HG02678 (cell line): ENCODE data around the gene LBP.
"Not testable (repeated sequence)": the region's sequence is repeated elsewhere in the genome, so short reads cannot be mapped to it uniquely, and the experiment has no call there.

Experiments used
- ATAC-seq: cut with Tn5 transposase; IDR thresholded peaks from one replicate; pipeline ENCODE4 v1.9.1; 2021; ENCODE audit warnings: mild to moderate bottlenecking, moderate library complexity; ENCODE audit not compliant: unreplicated experiment

The LBP gene

GRCh38 chr20:38393259-38393658 is 47.0 kb downstream of the LBP start:
- ATAC-seq = no peak

- no peak for ATAC-seq
These were observed 48.9 kb downstream of the LBP start for GRCh38 chr20:38395165-38395564.

GRCh38 chr20:38395751-38396395 is 49.6 kb downstream of the LBP start:
- ATAC-seq = not testable (repeated sequence)

- ATAC-seq = no peak
These were observed 55.8 kb downstream of the LBP start for GRCh38 chr20:38402089-38402488.

- ATAC-seq = no peak
These were observed 56.5 kb downstream of the LBP start for GRCh38 chr20:38402816-38403215.

- ATAC-seq = no peak
These were observed 57.7 kb downstream of the LBP start for GRCh38 chr20:38404016-38404415.

GRCh38 chr20:38405132-38405531 is 58.9 kb downstream of the LBP start:
- ATAC-seq = no peak

GRCh38 chr20:38406476-38406875 is 60.2 kb downstream of the LBP start:
- ATAC-seq = no peak

- no peak for ATAC-seq
These were observed 61.0 kb downstream of the LBP start for GRCh38 chr20:38407321-38407720.

GRCh38 chr20:38407822-38408221 is 61.5 kb downstream of the LBP start:
- ATAC-seq = not testable (repeated sequence)

GRCh38 chr20:38412877-38413577 is 66.7 kb downstream of the LBP start:
- no peak for ATAC-seq

GRCh38 chr20:38414769-38415450 is 68.6 kb downstream of the LBP start:
- ATAC-seq = no peak

- no peak for ATAC-seq
These were observed 72.4 kb downstream of the LBP start for GRCh38 chr20:38418509-38419204.

GRCh38 chr20:38420388-38421085 is 74.3 kb downstream of the LBP start:
- no peak for ATAC-seq

- no peak for ATAC-seq
These were observed 75.6 kb downstream of the LBP start for GRCh38 chr20:38421915-38422314.

- no peak for ATAC-seq
These were observed 77.3 kb downstream of the LBP start for GRCh38 chr20:38423541-38423940.

- no peak for ATAC-seq
These were observed 78.1 kb downstream of the LBP start for GRCh38 chr20:38424401-38424800.

GRCh38 chr20:38426006-38426897 is 80.0 kb downstream of the LBP start:
- no peak for ATAC-seq
